Activated CD8-positive, alpha-beta memory T cell treated with anti-CD3 and anti-CD28 coated beads, Interleukin-2, amount 50 U/mL, for 1 hour (primary cell): ENCODE measurements around the gene LAMC3.

Source experiments
- DNase-seq: peaks from one replicate; pipeline ENCODE4 v3.0.0-alpha.2; 2020; ENCODE audit errors: extremely low read depth

The LAMC3 gene

DNA sequence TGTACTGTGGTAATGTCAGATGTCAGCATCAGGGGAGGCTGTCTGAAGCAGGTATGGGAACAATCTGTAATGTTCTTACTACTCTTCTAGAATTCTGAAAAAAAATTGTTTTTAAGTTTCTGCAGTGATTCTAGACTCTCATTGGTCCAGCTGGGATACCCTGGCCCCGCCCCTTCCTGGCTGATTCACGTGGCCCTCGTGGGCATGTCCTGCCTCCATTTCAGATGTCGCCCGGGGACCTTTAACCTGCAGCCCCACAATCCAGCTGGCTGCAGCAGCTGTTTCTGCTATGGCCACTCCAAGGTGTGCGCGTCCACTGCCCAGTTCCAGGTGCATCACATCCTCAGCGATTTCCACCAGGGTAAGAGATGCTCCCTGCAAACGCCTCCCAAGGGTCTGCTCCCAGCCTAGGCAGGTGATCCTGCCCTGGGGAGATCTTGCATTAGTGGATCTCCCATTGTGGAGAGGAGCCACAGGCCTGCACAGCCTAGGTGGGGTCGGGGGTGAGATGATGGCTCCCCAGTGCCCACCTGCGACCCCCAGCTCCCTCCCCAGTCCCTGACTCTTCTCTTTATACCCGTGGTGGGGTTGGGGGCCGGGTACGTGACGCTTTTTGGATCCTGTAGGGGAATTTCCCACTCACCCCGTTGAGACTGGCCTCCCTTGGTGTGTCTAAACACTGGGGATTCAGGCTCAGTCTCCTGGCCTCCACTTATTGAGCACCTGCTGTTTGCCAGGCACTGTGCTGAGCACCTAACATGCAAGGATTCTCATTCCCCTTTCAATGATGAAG, 36.5 kb downstream of the LAMC3 start:
- DNase-seq: no peak

GRCh38 chr9:131046093-131046380, 37.1 kb downstream of the LAMC3 start:
- no peak for DNase-seq

GRCh38 chr9:131046581-131047202, 37.7 kb downstream of the LAMC3 start:
- peak; percentile 9 for DNase-seq

DNA sequence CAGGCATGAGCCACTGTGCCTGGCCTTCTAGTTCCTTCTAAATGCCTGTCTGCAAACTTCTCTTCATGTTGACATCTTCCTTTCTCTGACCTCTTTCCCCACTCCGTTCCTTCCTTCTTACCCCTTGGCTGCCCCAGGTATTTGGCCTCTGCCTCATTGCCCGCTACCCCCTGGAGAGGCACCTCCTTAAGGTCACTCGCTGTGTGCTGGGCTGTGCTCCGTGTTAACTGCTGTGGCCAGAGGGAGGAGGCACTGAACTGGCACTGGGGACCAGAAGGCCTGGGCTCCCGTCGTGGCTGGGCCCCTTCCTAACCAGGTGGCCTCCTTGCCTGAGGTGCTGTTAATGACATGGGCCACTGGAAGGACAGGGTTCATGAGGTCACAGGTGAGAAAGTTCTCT, 39.4 kb downstream of the LAMC3 start:
- DNase-seq: no peak

DNA sequence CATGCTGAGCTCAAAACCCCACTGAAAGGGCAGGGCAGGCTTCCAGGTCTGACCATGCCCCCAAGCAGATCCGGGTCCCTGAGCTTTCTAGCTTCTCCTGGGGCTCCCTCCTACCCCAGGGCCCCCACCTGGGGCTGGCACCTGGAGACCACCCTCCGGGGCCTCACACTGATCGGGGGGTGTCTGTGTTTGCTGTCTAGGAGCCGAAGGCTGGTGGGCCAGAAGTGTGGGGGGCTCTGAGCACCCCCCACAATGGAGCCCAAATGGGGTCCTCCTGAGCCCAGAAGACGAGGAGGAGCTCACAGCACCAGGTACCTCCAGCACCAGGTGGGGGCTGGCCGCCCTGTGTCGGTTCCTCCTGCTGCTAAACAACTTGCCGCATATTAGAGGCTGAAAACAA, 39.8 kb downstream of the LAMC3 start:
- no peak for DNase-seq

GRCh38 chr9:131049829-131050715, 41.1 kb downstream of the LAMC3 start:
- no peak for DNase-seq

DNA sequence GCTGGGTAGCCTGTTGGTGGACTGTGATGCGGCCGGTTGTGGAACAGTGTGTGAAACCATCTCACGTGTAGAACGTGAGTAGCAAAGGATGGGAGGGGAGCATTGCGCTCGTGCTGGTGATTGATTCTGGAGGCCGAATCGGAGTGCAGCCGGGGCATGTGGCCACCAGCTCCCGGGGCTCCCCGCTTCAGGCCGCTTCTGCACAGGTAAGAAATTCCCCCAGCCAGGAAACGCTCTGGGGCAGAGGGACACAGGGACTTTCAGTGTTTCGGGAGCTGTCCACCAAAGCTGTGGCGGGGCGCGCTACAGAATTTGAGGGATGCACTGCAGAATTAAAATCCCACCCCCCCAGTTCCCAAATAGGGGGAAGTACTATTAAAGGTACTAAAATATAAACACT, 41.9 kb downstream of the LAMC3 start:
- DNase-seq: no peak

GRCh38 chr9:131051592-131052517, 42.9 kb downstream of the LAMC3 start:
- no peak for DNase-seq

DNA sequence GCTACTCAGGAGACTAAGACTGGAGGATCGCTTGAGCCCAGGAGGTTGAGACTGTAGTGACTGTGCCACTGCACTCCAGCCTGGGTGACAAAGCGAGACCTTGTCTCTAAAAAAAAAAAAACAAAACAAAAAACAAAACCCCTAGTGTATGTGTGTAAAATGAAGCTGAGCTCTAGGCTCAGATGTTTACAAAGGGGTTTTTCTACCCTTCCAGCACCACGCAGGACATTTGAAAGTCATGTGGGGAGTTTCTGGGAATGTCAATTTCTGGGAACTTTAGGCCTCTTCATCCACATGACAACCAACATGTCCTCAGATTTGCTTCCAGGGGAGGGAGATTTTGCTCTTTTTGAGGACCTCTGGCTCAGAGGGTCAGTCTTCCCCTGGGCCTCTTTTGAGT, 44.9 kb downstream of the LAMC3 start:
- DNase-seq: no peak

DNA sequence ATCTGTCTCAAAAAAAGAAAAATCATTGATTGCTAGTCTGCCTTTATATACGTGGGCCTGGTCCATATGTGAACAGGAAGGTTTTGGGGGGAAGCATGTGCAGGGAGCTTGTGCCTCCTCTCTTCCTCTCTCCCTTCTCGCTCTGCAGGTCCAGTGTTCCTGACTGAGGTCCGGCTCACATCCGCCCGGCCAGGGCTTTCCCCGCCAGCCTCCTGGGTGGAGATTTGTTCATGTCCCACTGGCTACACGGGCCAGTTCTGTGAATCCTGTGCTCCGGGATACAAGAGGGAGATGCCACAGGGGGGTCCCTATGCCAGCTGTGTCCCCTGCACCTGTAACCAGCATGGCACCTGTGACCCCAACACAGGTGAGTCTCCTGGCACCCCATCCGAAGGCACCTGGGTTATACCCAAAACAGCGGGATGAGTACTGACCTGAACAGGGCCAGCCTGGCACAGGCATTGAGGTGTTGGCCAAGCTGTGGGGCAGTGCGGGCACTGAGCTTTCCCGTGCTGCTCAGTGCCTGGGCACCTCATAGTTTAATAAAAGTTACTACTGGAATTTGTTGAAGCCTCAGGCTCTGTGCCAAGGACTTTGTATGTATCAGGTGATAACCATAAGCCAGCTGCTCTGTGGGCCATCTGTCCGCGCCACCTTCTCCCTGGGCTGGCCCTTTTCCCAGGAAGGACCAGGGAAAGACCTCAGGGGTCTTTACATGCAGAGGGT, 48.0 kb downstream of the LAMC3 start:
- DNase-seq: no peak

DNA sequence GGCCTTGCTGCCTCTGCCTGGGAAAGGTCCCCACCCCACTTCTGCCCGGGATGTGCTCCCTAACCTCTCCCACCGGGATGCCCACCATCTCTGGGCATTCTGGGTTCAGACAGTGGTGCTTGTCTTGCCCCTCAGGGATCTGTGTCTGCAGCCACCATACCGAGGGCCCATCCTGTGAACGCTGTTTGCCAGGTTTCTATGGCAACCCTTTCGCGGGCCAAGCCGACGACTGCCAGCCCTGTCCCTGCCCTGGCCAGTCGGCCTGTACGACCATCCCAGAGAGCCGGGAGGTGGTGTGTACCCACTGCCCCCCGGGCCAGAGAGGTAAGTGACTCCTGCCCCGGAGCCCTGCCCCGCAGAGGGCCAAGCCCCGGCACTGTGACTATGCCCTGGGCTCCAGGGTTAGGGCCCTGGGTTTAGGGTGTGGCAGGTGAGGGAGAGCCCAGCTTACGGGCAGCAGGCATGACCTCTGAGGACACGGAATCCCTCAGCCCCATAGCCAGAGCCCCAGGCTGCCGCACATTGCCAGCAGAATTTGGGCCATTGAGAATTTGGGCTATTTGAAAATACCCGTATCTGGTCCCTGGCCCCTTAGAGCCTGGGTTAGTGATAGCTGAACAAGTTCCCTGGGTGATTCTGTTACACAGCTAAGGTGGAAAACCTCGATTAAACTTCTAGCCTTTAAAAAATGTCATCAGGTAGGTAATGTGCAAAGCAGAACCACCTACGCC, 52.1 kb downstream of the LAMC3 start:
- no peak for DNase-seq

DNA sequence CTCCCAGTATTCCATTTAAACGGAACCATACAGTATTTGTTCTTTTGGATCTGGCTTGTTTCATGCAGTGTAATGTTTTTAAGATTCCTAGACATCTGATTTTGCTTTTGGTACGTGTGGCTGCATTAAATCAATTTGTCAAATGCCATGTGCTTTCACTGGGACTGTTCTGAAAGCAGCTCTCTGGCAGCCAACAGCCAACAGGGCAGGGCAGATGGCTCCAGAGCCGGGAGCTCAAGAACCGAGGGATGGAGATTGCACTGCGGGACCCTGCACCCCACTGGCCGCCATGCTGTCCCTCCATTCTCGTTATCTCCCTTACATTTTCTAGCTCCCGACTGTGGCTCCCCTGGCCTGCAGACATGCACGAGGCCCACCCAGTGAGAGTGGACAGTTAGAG, 54.0 kb downstream of the LAMC3 start:
- no peak for DNase-seq

DNA sequence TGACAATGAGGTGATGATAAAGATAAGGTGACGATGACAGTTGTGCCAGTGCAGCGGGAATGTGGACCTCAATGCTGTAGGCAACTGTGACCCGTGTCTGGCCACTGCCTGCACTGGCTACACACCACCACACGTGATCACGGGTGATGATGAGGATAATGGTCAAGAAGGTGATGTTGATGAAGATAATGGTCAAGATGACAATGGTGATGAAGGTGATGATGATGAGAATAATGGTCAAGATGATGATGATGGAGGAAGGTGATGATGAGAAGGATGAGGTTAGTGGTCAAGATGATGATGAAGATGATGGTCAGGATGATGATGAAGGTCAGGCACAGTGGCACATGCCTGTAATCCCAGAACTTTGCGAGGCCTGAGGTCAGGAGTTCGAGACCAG, 56.6 kb downstream of the LAMC3 start:
- no peak for DNase-seq

DNA sequence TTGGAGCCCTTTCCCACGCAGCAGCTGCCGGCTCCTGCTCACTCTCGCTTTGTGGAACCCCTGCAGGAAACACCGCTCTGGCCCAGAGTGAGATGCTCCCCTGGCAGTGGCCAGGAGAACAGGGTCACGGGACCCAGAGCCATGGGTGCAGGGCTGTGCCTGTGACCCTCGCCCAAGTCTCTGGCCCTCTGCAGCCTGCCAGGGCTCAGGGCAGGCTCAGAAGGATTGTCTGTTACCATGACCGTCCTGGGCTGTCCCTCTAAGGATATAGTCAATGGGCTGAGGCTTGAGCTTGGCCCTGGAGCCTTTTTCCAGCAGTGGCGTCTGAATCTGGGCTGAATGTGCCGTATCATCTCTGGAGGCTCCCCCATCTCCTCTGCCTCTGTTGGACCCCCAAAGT, 58.7 kb downstream of the LAMC3 start:
- no peak for DNase-seq

GRCh38 chr9:131068076-131068816, 59.3 kb downstream of the LAMC3 start:
- DNase-seq: no peak

- DNase-seq: no peak
These were observed 60.7 kb downstream of the LAMC3 start for GRCh38 chr9:131069699-131070098.

DNA sequence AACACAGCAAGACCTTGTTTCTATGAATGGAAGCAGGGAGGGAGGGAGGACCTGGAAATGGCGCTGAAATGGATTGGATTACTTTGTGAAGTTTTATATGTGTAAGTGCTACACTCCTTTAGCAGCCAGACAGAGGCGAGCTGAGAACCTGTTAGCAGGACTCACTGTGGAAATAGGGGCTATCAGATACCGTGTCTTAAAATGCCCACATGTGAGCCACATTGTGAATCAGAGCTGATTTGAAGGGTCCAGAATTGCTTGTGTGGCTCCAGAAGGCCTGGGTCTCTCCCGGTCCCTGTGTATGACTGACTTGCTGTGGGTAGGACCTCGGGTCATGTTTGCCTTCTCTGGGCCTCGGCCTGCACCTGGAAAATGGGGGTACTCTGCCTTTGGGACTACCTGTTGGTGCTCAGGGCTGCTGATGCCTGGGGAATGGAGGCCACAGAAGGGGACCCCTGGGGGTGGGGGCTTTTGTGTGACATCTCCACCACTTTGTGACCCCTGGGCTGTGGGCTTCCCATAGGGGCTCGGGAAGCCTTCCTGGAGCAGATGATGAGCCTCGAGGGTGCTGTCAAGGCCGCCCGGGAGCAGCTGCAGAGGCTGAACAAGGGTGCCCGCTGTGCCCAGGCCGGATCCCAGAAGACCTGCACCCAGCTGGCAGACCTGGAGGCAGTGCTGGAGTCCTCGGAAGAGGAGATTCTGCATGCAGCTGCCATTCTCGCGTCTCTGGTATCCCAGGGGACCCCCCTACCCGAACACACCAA, 63.3 kb downstream of the LAMC3 start:
- no peak for DNase-seq

DNA sequence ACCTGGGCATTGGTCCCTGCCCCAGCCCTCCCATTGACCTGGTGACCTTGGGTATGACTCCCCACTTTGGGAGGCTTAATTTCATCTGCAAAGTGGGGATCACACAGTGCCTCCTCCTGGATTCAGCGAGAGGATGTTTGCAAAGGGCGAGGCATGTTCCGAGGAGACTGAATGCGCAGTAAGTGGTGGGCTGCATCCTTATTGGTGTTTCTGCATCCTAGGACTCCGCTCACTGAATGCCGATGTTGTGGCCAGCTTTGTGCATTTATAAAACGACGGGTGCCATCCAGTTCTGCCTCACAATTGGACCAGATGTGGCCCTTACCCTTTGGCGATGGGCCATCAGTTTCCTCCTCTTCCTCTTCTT, 63.9 kb downstream of the LAMC3 start:
- DNase-seq: no peak
